ENCODE results near the gene SNX14.

DNA sequence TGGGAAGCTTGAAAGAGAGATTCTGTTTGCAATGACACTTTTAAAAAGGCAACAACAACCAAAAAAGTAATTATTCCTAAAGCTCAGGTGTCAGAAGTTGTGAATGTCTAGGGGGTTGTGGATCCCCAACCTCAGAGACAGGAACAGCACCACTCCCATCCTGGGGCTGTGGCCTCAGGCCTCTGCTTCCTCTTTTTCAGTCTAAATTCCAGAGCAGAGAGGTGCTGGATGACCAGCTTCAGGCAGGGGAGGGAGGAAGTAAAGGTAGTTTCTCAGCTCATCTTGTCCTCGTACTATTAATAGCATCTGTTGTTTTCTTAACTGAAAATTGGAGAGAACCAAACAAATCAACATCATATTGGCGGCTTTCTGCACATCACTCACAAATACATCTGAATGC, 135.5 kb downstream of the SNX14 start:
- TF ChIP-seq, protein P1, sequence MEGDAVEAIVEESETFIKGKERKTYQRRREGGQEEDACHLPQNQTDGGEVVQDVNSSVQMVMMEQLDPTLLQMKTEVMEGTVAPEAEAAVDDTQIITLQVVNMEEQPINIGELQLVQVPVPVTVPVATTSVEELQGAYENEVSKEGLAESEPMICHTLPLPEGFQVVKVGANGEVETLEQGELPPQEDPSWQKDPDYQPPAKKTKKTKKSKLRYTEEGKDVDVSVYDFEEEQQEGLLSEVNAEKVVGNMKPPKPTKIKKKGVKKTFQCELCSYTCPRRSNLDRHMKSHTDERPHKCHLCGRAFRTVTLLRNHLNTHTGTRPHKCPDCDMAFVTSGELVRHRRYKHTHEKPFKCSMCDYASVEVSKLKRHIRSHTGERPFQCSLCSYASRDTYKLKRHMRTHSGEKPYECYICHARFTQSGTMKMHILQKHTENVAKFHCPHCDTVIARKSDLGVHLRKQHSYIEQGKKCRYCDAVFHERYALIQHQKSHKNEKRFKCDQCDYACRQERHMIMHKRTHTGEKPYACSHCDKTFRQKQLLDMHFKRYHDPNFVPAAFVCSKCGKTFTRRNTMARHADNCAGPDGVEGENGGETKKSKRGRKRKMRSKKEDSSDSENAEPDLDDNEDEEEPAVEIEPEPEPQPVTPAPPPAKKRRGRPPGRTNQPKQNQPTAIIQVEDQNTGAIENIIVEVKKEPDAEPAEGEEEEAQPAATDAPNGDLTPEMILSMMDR (tag by site-specific recombination; IDR thresholded peaks at IDR 0.05), result no peak
- TF ChIP-seq, protein P2, sequence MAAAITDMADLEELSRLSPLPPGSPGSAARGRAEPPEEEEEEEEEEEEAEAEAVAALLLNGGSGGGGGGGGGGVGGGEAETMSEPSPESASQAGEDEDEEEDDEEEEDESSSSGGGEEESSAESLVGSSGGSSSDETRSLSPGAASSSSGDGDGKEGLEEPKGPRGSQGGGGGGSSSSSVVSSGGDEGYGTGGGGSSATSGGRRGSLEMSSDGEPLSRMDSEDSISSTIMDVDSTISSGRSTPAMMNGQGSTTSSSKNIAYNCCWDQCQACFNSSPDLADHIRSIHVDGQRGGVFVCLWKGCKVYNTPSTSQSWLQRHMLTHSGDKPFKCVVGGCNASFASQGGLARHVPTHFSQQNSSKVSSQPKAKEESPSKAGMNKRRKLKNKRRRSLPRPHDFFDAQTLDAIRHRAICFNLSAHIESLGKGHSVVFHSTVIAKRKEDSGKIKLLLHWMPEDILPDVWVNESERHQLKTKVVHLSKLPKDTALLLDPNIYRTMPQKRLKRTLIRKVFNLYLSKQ (tag by site-specific recombination; IDR thresholded peaks at IDR 0.05; ENCODE audit: borderline replicate concordance), result no peak
